ENCODE results near the gene NRXN3.

DNA sequence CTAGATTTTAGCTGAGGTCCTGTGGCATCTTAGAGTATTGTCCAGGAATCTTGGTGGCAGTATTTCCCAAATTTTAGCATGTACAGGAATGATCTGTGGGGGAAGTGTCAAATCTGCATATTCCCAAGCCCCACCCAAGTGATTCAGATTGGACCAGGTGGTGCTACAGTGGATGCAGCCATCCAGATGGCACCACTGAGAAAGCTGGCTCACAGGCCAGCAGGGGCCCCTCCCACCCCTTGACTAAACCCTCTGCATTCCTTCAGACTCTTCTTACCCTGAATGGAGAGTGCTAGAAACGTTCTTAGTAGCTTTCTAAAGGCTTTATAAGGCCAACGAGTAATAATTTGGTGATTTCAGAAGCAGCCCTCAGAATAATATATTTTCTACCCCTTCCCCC, 255.2 kb downstream of the NRXN3 start:
- TF ChIP-seq, protein P1, sequence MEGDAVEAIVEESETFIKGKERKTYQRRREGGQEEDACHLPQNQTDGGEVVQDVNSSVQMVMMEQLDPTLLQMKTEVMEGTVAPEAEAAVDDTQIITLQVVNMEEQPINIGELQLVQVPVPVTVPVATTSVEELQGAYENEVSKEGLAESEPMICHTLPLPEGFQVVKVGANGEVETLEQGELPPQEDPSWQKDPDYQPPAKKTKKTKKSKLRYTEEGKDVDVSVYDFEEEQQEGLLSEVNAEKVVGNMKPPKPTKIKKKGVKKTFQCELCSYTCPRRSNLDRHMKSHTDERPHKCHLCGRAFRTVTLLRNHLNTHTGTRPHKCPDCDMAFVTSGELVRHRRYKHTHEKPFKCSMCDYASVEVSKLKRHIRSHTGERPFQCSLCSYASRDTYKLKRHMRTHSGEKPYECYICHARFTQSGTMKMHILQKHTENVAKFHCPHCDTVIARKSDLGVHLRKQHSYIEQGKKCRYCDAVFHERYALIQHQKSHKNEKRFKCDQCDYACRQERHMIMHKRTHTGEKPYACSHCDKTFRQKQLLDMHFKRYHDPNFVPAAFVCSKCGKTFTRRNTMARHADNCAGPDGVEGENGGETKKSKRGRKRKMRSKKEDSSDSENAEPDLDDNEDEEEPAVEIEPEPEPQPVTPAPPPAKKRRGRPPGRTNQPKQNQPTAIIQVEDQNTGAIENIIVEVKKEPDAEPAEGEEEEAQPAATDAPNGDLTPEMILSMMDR (IDR thresholded peaks at IDR 0.05; ENCODE audit: low read length), result no peak
- TF ChIP-seq EZH2 (IDR thresholded peaks at IDR 0.05; ENCODE audit: borderline replicate concordance, low read length), result no peak

Measured in OCI-LY1 (cell line).